IMR-90 (cell line): ENCODE data around the gene PRR20E.
"Not testable (repeated sequence)": the region's sequence is repeated elsewhere in the genome, so short reads cannot be mapped to it uniquely, and the experiment has no call there.

Experiments used
- BHLHE40 ChIP-seq: fragments of 150-350 bp; IDR thresholded peaks from 2 replicates; pipeline ENCODE4 v1.6.1; 2016; ENCODE audit warnings: mild to moderate bottlenecking, low read depth, low read length
- CTCF ChIP-seq: conservative IDR thresholded peaks from 2 replicates; pipeline ENCODE4 v1.5.1; 2012; ENCODE audit warnings: mild to moderate bottlenecking, low read depth, low read length, improper control_type of control experiment
- FOS ChIP-seq: fragments of 150-350 bp; IDR thresholded peaks from 2 replicates; pipeline ENCODE4 v1.6.1; 2016; ENCODE audit warnings: low read depth, low read length
- MAZ ChIP-seq: IDR thresholded peaks from 2 replicates; pipeline ENCODE4 v1.6.1; 2012; ENCODE audit warnings: low read depth, mild to moderate bottlenecking, low read length, improper control_type of control experiment, moderate library complexity, borderline replicate concordance
- MXI1 ChIP-seq: IDR thresholded peaks from 2 replicates; pipeline ENCODE4 v1.6.1; 2012; ENCODE audit warnings: low read depth, mild to moderate bottlenecking, low read length, moderate library complexity, borderline replicate concordance

- TF ChIP-seq CTCF, MXI1, FOS, MAZ, BHLHE40: not testable (repeated sequence)
These were observed at the start of gene PRR20E for GRCh38 chr13:57166897-57167296.
